ENCODE measurements around the gene TRIM5.

DNA sequence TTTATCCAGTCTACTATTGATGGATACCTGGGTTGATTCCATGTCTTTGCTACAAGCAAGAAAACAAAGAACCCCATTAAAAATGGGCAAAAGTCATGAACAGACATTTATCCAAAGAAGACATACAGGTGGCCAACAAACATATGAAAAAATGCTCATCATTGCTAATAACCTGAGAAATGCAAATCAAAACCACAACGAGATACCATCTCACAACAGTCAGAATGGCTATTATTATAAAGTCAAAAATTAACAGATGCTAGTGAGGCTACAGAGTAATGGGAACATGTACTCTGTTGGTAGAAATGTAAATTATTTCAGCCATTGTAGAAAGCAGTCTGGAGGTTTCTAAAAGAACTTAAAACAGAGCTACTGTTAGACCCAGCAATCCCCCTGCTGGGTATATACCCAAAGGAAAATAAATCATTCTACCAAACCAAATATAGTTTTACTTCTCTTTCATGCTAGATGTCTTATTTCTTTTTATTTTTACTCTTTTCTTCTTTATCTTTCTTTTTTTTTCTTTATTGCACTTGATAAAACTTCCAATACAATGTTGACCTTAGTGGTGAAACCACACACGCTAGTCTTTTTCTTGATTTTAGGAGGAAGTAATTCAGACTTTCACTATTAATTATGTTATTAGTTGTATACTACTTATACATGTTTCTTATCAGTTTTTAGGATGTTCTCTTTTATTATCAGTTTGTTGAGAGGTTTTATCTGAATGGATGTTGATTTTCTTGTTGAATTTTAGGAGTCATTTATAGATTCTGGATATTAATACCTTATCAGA, 19.1 kb upstream of the TRIM5 start:
- TF ChIP-seq, protein P1, sequence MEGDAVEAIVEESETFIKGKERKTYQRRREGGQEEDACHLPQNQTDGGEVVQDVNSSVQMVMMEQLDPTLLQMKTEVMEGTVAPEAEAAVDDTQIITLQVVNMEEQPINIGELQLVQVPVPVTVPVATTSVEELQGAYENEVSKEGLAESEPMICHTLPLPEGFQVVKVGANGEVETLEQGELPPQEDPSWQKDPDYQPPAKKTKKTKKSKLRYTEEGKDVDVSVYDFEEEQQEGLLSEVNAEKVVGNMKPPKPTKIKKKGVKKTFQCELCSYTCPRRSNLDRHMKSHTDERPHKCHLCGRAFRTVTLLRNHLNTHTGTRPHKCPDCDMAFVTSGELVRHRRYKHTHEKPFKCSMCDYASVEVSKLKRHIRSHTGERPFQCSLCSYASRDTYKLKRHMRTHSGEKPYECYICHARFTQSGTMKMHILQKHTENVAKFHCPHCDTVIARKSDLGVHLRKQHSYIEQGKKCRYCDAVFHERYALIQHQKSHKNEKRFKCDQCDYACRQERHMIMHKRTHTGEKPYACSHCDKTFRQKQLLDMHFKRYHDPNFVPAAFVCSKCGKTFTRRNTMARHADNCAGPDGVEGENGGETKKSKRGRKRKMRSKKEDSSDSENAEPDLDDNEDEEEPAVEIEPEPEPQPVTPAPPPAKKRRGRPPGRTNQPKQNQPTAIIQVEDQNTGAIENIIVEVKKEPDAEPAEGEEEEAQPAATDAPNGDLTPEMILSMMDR (conservative IDR thresholded peaks at IDR 0.05; ENCODE audit: low read length) = no peak
- no peak for TF ChIP-seq EZH2phosphoT487 (IDR thresholded peaks at IDR 0.05; ENCODE audit: borderline replicate concordance)
